Measurements from ENCODE around the gene ELMOD3. TPM values are rescaled to one million over a fixed set of nuclear protein-coding genes. Genes with fewer than 3 reads are reported as not detected.

The ELMOD3 gene
- total and polyA plus RNA-seq, 4 donors, result 5.5 to 15.8 (median 8.0) TPM

GRCh38 chr2:85344356-85344954 lies 10.1 kb upstream of the ELMOD3 start:
- peaks cover 0 to 15% (median 10%) of the 10 kb centered on the region in 4 donors for H3K4me1 ChIP-seq (ENCODE audit: control insufficient read depth in 4 of 4, insufficient read depth in 4 of 4, low read length in 3 of 4)
- H3K9me3 ChIP-seq (ENCODE audit: control insufficient read depth in 4 of 4, low read length in 3 of 4), result no peaks in the 10 kb centered on the region
- 93% methylated on average over 14 of the region's 14 CpGs for WGBS
- H3K9ac ChIP-seq (ENCODE audit: low read depth in 1 of 2, low read length in 2 of 2), result no peak overlapping the region
- no peak overlapping the region for H3K27ac ChIP-seq (ENCODE audit: low read depth in 1 of 2, low read length in 2 of 2)
- TF ChIP-seq NR2F2 (IDR thresholded peaks at IDR 0.05), result no peak
- no peak for TF ChIP-seq YY1 (IDR thresholded peaks at IDR 0.05)
- no peak for TF ChIP-seq TAF1 (conservative IDR thresholded peaks at IDR 0.05)
- no peak for TF ChIP-seq FOXA2 (IDR thresholded peaks at IDR 0.05)
- no peak for TF ChIP-seq JUND (IDR thresholded peaks at IDR 0.05)
- no peak for TF ChIP-seq GABPA (IDR thresholded peaks at IDR 0.05 in 1 of 2, conservative IDR thresholded peaks at IDR 0.05 in 1 of 2)
- TF ChIP-seq HNF4A (conservative IDR thresholded peaks at IDR 0.05), result no peak
- no peak for TF ChIP-seq ATF3 (IDR thresholded peaks at IDR 0.05)
- TF ChIP-seq CTCF (IDR thresholded peaks at IDR 0.05; ENCODE audit: low read depth, low read length, missing input control), result no peak
- TF ChIP-seq REST (IDR thresholded peaks at IDR 0.05), result no peak
- peaks cover 5 to 50% (median 39%) of the 10 kb centered on the region in 4 donors for H3K36me3 ChIP-seq (ENCODE audit: control insufficient read depth in 4 of 4, insufficient read depth in 3 of 4, low read depth in 1 of 4, low read length in 3 of 4)
- no peak overlapping the region for H3K4me3 ChIP-seq (ENCODE audit: low read depth in 1 of 3, low read length in 3 of 3)
- DNase-seq (ENCODE audit: low spot score), result no peak
- H3K27me3 ChIP-seq (ENCODE audit: control insufficient read depth in 4 of 4, insufficient read depth in 4 of 4, low read length in 3 of 4), result no peaks in the 10 kb centered on the region

- Histone ChIP-seq H3K27ac (ENCODE audit: low read depth in 1 of 2, low read length in 2 of 2) (no peak overlapping the region), H3K9me3 (ENCODE audit: control insufficient read depth in 4 of 4, low read length in 3 of 4) (no peaks in the 10 kb centered on the region), H3K4me1 (ENCODE audit: control insufficient read depth in 4 of 4, insufficient read depth in 4 of 4, low read length in 3 of 4) (peaks cover 0 to 1% (median 0%) of the 10 kb centered on the region in 4 donors), H3K27me3 (ENCODE audit: control insufficient read depth in 4 of 4, insufficient read depth in 4 of 4, low read length in 3 of 4) (no peaks in the 10 kb centered on the region), H3K4me3 (ENCODE audit: low read depth in 1 of 3, low read length in 3 of 3) (no peak overlapping the region), H3K9ac (ENCODE audit: low read depth in 1 of 2, low read length in 2 of 2) (no peak overlapping the region), H3K36me3 (ENCODE audit: control insufficient read depth in 4 of 4, insufficient read depth in 3 of 4, low read depth in 1 of 4, low read length in 3 of 4) (peaks cover 7 to 68% (median 57%) of the 10 kb centered on the region in 4 donors)
- WGBS, result 85% methylated on average over 3 of the region's 3 CpGs
- DNase-seq (ENCODE audit: low spot score), result no peak
- TF ChIP-seq HNF4G (IDR thresholded peaks at IDR 0.05) (no peak), MAX (IDR thresholded peaks at IDR 0.05) (no peak), EGR1 (IDR thresholded peaks at IDR 0.05; ENCODE audit: low read depth in 2 of 2) (no peak), FOXA1 (IDR thresholded peaks at IDR 0.05) (no peak), REST (IDR thresholded peaks at IDR 0.05) (no peak), RAD21 (IDR thresholded peaks at IDR 0.05) (no peak), HNF4A (conservative IDR thresholded peaks at IDR 0.05) (no peak), ATF3 (IDR thresholded peaks at IDR 0.05) (no peak), YY1 (IDR thresholded peaks at IDR 0.05) (no peak), ZBTB33 (IDR thresholded peaks at IDR 0.05) (no peak), TAF1 (conservative IDR thresholded peaks at IDR 0.05) (no peak), GABPA (IDR thresholded peaks at IDR 0.05 in 1 of 2, conservative IDR thresholded peaks at IDR 0.05 in 1 of 2) (no peak), FOXA2 (IDR thresholded peaks at IDR 0.05) (no peak), CTCF (IDR thresholded peaks at IDR 0.05; ENCODE audit: low read depth, low read length, missing input control) (no peak)
Measured at GRCh38 chr2:85347599-85347998, 7.0 kb upstream of the ELMOD3 start.
